ENCODE measurements around the gene CCDC33.

The CCDC33 gene

GRCh38 chr15:74221399-74222239 lies 14.5 kb upstream of the CCDC33 start:
- no peak for TF ChIP-seq CTCF (IDR thresholded peaks at IDR 0.05; ENCODE audit: insufficient read depth, missing control alignments)
- no peak for DNase-seq (ENCODE audit: insufficient read length, low spot score)
- FAIRE-seq, result no peak

- FAIRE-seq (no peak), DNase-seq (ENCODE audit: insufficient read length, low spot score) (no peak)
- no peak for TF ChIP-seq CTCF (IDR thresholded peaks at IDR 0.05; ENCODE audit: insufficient read depth, missing control alignments)
Observed at GRCh38 chr15:74222240-74223119, 13.6 kb upstream of the CCDC33 start.

- DNase-seq (ENCODE audit: insufficient read length, low spot score), result no peak
Observed at GRCh38 chr15:74225928-74226327, 10.2 kb upstream of the CCDC33 start.

GRCh38 chr15:74226761-74227540 lies 9.2 kb upstream of the CCDC33 start:
- no peak for TF ChIP-seq CTCF (IDR thresholded peaks at IDR 0.05; ENCODE audit: insufficient read depth, missing control alignments)
- DNase-seq (ENCODE audit: insufficient read length, low spot score) (no peak), FAIRE-seq (no peak)

More at GRCh38 chr15:74225928-74226327, 10.2 kb upstream of the CCDC33 start:
- no peak for TF ChIP-seq CTCF (IDR thresholded peaks at IDR 0.05; ENCODE audit: insufficient read depth, missing control alignments)
- FAIRE-seq, result no peak

- DNase-seq (ENCODE audit: insufficient read length, low spot score), result no peak
- TF ChIP-seq CTCF (IDR thresholded peaks at IDR 0.05; ENCODE audit: insufficient read depth, missing control alignments), result no peak
- FAIRE-seq, result no peak
Observed at GRCh38 chr15:74227968-74228722, 8.0 kb upstream of the CCDC33 start.

- peak; percentile 93 for DNase-seq (ENCODE audit: insufficient read length, low spot score)
- FAIRE-seq, result no peak
- no peak for TF ChIP-seq CTCF (IDR thresholded peaks at IDR 0.05; ENCODE audit: insufficient read depth, missing control alignments)
Observed at GRCh38 chr15:74228723-74229081, 7.4 kb upstream of the CCDC33 start.

Data from D721Med (cell line).